HG03097 (cell line): Measurements from ENCODE around the gene POLE.

Experiments used
- ATAC-seq: cut with Tn5 transposase; IDR thresholded peaks from one replicate; pipeline ENCODE4 v1.9.1; 2021; ENCODE audit not compliant: unreplicated experiment, low FRiP score

POLE gene

DNA sequence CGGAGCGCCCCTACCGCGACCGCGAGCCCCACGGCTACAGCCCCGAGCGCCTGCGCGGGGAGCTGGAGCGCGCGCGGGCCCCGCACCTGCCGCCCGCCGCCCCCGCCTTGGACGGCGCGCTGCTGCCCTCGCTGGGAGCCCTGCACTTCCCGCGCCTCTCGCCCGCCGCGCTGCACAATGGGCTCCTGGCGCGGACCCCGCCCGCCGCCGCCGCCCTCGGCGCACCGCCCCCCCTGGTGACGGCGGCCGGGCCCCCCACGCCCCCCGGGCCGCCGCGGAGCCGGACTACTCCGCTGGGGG lies 103.8 kb downstream of the POLE start:
- ATAC-seq = no peak

DNA sequence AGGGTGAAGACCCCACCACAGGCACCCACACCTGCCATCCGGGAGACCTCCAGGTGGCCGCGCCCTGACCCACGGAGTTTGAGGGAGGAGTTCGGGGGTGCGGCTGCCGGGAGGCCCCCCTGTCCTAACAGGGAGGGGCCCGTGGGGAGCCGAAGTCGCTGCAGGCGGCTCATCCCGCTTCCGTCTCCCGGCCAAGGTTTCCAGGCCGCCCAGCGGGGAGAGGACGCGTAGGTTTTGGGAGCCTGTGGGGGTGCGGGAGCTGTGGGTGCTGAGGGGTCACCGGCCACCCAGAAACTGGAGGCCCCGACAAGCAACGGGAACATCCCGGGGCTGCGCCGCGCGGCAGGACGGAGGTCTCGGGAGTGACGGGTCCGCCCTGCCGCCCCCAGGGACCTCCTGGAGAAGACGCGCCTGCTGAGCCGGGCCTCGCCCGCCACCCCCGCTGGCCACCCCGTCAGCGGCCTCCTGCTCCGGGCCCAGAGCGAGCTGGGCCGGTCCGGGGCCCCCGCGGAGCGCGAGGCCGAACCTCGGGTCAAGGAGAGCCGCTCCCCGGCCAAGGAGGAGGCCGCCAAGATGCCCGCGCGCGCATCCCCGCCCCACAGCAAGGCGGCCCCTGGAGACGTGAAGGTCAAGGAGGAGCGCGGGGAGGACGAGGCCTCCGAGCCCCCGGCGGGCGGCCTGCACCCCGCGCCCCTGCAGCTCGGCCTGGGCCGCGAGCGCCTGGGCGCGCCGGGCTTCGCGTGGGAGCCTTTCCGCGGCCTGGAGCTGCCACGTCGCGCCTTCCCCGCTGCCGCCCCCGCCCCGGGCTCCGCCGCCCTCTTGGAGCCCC lies 104.3 kb downstream of the POLE start:
- ATAC-seq = no peak

DNA sequence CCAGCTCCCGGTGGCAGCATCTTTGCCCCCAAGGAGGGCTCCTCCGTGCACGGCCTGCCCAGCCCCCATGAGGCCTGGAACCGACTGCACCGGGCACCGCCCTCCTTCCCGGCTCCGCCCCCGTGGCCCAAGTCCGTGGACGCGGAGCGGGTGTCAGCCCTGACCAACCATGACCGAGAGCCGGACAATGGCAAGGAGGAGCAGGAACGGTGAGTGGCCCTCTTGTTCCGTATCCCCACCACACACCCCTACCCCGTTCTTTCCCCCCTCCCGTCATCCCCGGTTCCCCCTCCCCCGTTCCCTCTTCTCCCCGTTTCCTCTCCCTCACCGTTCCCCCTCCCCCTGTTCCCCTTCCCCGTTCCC lies 105.1 kb downstream of the POLE start:
- ATAC-seq = no peak

DNA sequence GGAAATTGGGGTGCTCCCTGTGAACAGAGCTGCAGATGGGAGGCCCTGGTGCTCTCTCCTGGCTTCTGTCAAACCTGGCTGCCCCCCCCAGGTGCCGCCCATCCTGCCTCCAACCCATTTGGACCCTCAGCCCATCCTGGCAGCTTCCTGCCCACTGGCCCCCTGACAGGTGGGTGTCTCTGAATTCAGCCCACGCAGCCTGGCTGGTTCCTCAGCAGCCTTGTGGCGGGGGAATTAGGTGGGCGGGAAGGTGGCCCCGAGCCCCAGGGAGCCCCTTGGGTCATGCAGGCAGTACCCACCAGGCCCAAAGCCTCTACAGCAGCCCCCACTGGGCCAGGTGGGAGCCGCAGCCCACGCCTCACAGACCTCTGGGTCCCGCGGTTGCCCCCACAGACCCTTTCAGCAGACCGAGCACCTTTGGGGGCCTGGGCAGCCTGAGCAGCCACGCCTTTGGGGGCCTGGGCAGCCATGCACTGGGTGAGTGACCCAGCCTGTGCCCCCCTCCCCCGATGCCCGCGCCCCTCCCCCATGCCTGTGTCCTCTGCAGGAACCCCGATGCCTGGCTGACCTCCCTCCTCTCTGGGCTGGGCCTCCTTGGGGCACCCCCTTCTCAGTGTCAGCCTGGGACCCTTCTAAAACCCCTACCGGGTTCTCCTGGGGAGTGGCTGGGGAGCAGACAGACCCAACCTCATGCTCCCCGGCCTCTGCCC lies 105.6 kb downstream of the POLE start:
- ATAC-seq = no peak

DNA sequence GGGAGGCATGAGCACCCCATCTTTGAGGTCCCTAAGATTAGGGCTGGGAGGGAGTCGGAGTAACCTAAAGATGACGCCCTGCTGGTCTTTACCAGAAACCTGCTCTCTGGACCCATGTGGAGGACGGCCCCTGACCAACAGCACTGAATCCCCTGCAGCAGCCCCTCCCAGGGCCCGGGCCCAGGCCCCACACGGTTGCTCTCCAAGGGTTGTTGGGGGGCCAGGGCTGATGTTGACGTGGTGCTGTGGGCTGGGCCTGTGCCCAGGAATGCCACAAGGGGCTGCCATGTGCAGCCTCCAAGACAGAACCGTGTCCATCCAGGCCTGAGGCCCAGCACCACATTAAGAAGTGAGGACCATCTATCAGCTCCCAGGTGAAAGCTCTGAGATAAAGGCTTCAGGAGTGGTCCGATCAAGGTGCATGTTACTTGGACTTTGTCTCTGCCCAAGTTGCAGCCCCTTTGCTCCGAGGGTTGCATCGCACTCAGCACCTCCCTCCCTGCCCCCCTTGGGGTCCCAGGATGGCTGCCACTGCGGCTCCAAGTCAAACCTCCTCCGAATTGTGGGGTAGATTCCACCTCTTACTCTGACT lies 106.3 kb downstream of the POLE start:
- ATAC-seq = no peak

DNA sequence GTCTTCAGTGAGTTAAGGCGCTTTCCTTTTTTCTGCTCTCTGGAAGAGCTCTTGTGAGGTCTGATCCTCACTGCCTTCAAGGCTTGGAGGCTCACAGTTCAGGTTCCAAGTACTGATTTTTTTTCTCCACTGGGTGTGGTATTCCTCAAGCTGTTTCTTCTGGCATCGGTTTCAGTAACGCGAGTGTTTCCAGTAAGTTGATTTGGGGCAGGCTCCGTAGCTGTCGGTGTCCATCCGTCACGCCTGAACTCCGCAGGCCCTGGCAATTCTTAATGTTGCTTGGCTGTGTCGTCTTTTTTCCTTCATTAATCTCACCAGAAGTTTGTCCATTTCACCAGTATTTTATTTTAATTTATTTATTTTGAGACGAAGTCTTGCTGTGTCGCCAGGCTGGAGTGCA lies 107.4 kb downstream of the POLE start:
- no peak for ATAC-seq

DNA sequence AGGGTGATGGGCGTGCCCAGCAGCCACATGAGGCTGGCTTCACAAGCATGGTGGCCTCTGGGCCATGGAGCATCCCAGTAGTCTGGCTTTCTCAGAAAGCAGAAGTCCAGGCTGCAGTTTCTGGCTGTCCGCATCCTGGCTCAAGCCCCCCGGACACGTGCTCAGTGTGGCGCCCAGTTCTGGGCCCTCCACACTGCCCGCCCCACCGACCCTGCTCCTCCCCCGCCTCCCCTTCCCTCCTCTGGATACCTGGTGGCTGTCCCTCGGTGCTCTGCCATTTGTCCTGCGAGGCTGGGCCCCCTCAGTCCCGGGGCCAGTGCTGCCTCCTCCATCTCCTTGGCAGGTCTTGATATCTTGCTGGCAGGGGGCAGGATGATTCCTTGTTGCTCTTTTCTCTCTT lies 108.3 kb downstream of the POLE start:
- no peak for ATAC-seq

DNA sequence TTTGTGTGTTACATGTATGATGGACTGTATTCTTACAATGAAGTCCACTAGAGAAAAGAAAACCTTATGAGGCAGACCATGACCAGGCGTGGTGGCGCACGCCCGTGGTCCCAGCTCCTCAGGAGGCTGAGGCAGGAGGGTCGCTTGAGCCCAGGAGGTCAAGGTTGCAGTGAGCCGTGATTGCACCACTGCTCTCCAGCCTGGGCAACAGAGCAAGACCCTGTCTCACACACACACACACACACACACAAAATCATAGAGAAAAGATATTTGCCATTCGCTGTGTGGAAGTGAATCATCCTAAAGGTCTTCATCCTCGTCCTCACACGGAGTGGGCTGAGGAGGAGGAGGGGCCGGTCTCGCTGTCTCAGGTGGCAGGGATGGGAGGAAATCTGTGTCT lies 109.0 kb downstream of the POLE start:
- ATAC-seq = no peak

DNA sequence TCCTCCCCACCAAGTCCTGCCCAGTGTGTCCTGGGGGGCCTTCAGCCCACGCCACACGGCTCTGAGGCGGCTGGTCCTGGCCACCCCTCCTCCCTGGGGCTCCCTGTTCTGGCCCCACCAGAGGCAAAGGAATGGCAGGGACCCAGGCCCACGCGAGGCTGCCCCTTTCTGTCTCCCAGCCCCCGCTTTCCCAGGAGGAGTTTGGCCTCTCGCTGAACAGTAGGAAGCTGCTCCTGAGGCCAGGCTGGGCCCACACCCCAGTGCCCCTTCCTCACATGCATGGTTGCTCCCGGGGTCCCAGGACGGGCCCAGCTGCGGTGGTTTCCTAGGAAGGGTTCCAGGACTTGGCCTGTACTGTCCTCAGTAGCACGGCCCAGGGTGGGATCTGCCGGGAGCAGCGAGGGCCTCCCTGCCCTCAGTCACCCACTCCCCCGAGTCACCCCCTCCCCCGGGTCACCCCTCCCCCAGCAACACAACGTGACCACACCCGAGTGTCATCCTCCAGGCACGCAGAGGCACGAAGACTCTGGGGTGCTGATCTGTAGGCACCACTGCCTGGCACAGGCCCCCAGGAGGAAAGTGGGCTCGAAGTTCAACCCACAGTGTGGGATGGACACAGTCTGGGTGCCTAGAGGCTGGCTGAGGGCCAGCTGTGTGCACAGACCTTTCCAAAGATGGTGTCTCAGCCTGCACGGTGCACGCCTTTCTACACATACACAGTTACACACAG lies 109.8 kb downstream of the POLE start:
- no peak for ATAC-seq

DNA sequence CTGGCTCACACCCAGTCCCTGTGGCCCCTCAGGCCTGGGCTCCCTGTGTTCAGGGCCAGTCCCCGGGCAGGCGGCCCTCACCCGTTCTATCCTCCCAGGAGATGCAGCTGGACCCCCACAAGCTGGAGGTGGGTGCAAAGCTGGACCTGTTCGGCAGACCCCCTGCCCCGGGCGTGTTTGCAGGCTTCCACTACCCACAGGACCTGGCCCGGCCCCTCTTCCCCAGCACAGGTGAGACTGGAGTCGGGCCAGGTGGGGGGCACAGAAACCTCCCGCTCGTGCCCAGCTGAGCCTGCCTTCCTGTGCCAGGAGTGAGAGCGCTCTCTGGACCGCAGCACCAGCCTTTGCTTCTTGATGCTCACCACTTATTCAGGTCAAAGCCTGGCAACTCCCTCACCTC lies 110.4 kb downstream of the POLE start:
- no peak for ATAC-seq

DNA sequence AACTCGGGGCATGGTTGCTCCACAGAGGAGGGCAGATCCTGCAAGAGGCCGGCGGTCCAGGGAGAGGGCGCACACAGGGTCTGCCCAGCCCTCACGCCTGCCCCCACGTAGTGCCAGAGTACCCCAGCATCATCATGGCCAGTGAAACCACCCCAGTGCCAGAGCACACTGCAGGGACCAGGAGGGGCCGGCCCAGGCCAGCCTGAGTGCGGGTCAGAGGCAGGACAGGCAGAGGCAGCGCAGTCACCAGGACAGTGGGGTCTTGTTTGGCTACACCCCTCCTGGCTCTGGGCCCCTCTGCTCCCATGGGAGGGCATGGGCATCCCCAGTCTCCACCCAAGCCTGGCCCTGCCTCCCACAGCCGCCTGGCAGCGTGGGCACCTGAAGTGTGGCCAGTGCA lies 111.5 kb downstream of the POLE start:
- no peak for ATAC-seq

DNA sequence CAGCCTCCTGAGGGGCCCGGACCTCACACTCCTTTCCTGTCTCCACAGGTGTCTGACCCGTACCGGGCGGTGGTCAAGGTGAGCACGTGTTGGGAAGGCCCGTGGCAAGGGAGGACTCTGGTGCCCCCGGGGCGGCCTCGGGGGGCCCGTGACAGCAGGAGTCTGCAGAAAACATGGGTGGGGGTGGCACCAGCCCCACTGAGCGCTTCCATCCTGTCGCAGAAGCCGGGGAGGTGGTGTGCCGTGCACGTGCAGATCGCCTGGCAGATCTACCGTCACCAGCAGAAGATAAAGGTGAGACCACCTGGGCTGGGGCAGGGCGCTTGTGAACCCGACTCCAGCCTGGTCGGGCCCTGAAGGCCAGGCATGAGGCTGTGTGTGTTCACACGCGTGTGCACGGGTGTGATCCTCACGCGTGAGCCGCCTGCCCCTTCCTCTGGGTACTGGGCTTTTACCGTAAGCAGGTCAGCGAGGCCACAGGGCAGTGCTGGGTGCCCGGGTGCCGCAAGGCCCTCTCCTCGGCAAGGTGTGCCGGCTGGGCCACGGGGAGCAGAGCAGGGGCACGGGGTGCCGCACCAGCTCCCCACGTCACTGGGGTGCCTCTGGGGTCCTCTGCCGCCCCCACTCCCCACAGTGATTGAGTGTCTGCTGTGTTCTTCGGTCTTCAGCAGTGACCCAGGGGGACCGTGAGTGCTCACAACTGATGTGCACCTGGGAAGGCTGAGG lies 112.7 kb downstream of the POLE start:
- no peak for ATAC-seq
